NT2/D1 (cell line): ENCODE data around the gene SGTB.

Experiments used
- YY1 ChIP-seq: IDR thresholded peaks from 2 replicates; pipeline ENCODE4 v1.6.1; 2011; ENCODE audit not compliant: insufficient read length, insufficient read depth
- ZNF274 ChIP-seq: IDR thresholded peaks from 2 replicates; pipeline ENCODE4 v1.6.1; 2011; ENCODE audit warnings: mild to moderate bottlenecking, low read depth, low read length

DNA sequence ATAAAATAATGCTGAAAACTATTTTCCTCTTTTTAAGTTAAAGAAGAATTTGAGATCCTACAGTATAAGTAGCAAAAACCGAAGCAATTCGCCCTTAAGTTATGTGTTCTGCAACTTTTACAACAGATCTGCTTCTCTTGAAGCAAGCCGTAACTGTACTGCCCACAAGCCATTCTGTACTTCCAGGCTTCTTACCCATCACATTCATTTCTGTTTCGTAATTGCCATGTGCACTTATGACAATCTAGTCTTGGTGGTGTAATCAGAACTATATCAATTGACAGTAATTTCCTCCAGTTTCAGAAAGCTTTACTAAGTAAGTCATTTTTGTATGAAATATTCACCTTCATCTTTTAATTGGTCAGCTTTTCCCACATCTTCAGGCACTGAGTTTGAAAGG lies 13.8 kb downstream of the SGTB start:
- TF ChIP-seq YY1 = no peak
- TF ChIP-seq ZNF274 = no peak
